Peyer's patch (tissue), 4 donors: ENCODE data around the gene CDK5RAP3. TPM values are rescaled to one million over a fixed set of nuclear protein-coding genes. Genes with fewer than 3 reads are reported as not detected.

ENCODE experiments used
- DNase-seq, 3 donors: peaks; one replicate each; pipeline ENCODE4 v3.0.0-alpha.2; 2017 to 2019
- H3K27ac ChIP-seq, 4 donors: fragments of 200-600 bp; sonication (generic); one replicate each; pipeline ENCODE4 v1.5.1; 2016 to 2019
- H3K27me3 ChIP-seq, 2 donors: fragments of 200-600 bp; sonication (generic); one replicate each; pipeline ENCODE4 v1.5.1; 2019
- H3K36me3 ChIP-seq, 3 donors: fragments of 200-600 bp; sonication (generic); one replicate each; pipeline ENCODE4 v1.5.1; 2016 to 2019
- H3K4me1 ChIP-seq, 4 donors: fragments of 200-600 bp; sonication (generic); one replicate each; pipeline ENCODE4 v1.5.1; 2016 to 2019
- H3K4me3 ChIP-seq, 4 donors: fragments of 200-600 bp; sonication (generic); 1 replicate in 3 of 4; 2 replicates in 1 of 4; pipeline ENCODE4 v1.5.1; 2016 to 2019; ENCODE audit warnings: mild to moderate bottlenecking in 1 of 4
- H3K9me3 ChIP-seq, 4 donors: fragments of 200-600 bp; sonication (generic); one replicate each; pipeline ENCODE4 v1.5.1; 2016 to 2019; ENCODE audit warnings: mild to moderate bottlenecking in 1 of 4
- POLR2A ChIP-seq, 2 donors: fragments of 450-650 bp; IDR thresholded peaks; one replicate each; pipeline ENCODE4 v1.5.1; 2017; ENCODE audit warnings: antibody characterized with exemption in 2 of 2, mild to moderate bottlenecking in 2 of 2, moderate library complexity in 2 of 2
- total RNA-seq, 4 donors: library from RNA; depleted of rRNA; stranded (reverse); fragments of >200 nt; gene quantifications; one replicate each; pipeline ENCODE4 v1.1.0, GENCODE V29; 2016
- TF ChIP-seq, protein P1 (sequence below), 6 experiments: fragments of 450-650 bp in 4 of 6; fragments of 200-600 bp in 2 of 6; sonication (generic) in 1 of 6; IDR thresholded peaks; one replicate each; pipeline ENCODE4 v1.5.1; 2017 to 2019; ENCODE audit warnings: antibody characterized with exemption in 6 of 6, mild to moderate bottlenecking in 3 of 6, moderate library complexity in 1 of 6

CDK5RAP3 gene
- total RNA-seq, 4 donors from 2014 or later, result 198 to 1,062 (median 553) TPM

DNA sequence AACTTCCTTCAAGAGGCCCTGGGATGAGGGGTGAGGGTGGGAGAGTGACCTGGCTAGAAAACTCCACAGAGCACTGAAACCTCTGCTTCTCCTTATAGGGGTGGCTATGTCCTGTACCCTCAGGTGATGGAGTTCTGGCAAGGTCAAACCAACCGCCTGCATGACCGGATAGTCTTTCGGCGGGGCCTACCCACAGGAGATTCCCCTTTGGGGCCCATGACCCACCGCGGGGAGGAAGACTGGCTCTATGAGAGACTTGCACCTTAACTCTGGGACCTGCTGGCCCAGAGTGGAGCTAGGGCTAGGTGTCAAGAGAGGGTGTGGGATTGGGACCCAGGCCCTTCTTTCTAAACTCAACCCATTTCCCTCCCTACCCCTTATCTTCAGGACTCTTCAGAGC, 24.4 kb upstream of the CDK5RAP3 start:
- TF ChIP-seq POLR2A (IDR thresholded peaks at IDR 0.05), result no peak
- TF ChIP-seq, protein P1, sequence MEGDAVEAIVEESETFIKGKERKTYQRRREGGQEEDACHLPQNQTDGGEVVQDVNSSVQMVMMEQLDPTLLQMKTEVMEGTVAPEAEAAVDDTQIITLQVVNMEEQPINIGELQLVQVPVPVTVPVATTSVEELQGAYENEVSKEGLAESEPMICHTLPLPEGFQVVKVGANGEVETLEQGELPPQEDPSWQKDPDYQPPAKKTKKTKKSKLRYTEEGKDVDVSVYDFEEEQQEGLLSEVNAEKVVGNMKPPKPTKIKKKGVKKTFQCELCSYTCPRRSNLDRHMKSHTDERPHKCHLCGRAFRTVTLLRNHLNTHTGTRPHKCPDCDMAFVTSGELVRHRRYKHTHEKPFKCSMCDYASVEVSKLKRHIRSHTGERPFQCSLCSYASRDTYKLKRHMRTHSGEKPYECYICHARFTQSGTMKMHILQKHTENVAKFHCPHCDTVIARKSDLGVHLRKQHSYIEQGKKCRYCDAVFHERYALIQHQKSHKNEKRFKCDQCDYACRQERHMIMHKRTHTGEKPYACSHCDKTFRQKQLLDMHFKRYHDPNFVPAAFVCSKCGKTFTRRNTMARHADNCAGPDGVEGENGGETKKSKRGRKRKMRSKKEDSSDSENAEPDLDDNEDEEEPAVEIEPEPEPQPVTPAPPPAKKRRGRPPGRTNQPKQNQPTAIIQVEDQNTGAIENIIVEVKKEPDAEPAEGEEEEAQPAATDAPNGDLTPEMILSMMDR (IDR thresholded peaks at IDR 0.05), result no peak
- Histone ChIP-seq H3K4me3 (no peak overlapping the region), H3K4me1 (peaks cover 0 to 52% (median 14%) of the 10 kb centered on the region in 4 donors), H3K27me3 (no peaks in the 10 kb centered on the region), H3K27ac (peak overlapping the region in 3 of 4 donors; percentile 12 to 53 (median 18)), H3K9me3 (no peaks in the 10 kb centered on the region), H3K36me3 (peaks cover 0 to 17% (median 0%) of the 10 kb centered on the region in 3 donors)
- DNase-seq, result no peak

DNA sequence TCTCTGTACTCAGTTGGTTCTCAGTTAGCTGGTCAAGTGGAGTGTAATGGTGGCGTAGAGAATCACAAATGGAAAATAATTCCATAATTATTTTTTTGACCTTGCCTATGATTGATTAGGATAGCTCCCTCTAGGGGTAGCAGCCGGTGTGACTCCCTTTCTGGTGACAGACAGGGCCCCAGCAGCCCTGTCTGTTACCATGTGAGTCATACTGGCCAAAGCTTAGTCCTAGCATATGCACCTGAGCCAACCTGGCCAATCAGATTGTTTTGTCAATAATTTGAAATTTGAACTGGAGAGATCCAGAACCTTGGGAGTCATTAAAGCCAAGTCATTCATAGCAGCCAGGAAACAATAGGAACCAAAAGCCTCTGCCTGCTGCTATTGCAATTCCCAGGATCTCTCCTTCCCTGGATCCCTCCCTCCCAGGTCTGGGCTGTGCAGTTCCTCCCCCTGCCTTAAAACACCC, 23.9 kb upstream of the CDK5RAP3 start:
- peak overlapping the region in 2 of 4 donors; percentile 18 to 53 for H3K27ac ChIP-seq
- peak; percentile 79 to 94 (median 83) for DNase-seq
- H3K4me3 ChIP-seq, result no peak overlapping the region
- peak; percentile 40 to 49 for TF ChIP-seq POLR2A (IDR thresholded peaks at IDR 0.05)
- TF ChIP-seq, protein P1 (IDR thresholded peaks at IDR 0.05), result peak; percentile 50 to 96 (median 86)
- H3K4me1 ChIP-seq, result peaks cover 0 to 56% (median 14%) of the 10 kb centered on the region in 4 donors
- peaks cover 0 to 21% (median 0%) of the 10 kb centered on the region in 3 donors for H3K36me3 ChIP-seq
- no peaks in the 10 kb centered on the region for H3K9me3 ChIP-seq
- no peaks in the 10 kb centered on the region for H3K27me3 ChIP-seq

DNA sequence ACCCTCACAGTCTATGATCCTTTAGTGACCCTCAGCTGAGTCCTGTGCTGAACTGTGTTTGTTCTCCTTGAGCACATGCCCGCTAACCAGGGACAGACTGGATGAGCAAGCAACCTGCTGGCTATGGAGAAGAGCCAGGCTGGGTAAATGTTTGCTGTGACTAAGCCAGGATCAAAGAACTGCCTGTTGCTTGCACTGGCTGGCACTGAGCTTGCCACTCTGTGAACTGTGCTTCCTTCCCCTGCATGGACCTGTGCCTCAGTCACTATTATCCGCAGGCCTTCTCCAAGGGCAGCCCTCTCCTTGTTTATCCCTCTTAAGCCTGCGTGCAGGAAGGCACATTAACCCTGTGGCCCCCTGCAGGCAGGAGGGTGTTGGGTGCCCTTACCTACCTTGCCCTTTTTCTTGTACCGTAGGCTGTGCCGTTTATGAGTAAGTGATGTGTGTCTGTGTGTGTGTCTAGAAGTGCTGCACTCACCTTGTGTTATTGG, 22.2 kb upstream of the CDK5RAP3 start:
- Histone ChIP-seq H3K9me3 (no peaks in the 10 kb centered on the region), H3K27ac (peak overlapping the region; percentile 29 to 96 (median 65)), H3K4me1 (peaks cover 0 to 44% (median 8%) of the 10 kb centered on the region in 4 donors), H3K36me3 (peaks cover 0 to 22% (median 0%) of the 10 kb centered on the region in 3 donors), H3K27me3 (no peaks in the 10 kb centered on the region), H3K4me3 (no peak overlapping the region)
- DNase-seq, result peak in 2 of 3 donors; percentile 62 to 70
- TF ChIP-seq, protein P1 (IDR thresholded peaks at IDR 0.05), result no peak
- no peak for TF ChIP-seq POLR2A (IDR thresholded peaks at IDR 0.05)

DNA sequence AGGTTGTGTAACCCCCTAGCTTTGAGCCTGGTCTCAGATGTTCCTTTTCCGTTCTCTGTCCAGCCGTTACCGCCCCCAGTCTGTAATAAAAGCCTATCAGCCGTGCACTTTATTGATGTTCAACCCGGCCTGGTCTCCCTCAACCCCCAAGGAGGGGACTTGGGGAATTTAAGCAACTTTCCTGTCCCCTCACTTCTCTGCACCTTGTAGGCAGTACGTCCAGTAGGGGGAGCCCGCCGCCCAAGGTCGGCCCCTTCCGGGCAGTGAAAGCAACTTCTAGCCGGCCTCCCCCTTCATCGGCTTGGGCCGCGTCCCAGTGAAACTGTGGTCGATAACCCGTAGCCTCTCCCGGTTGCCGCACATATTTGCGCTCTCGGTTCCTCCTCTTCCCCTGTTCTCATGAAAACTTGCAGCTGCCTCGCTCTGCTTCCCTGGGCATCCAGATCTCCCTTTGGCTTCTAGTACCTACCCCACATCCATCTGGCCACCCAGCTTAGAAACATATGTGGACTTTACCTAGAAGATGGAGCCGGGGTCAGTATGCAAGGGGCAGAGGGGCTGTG, 21.6 kb upstream of the CDK5RAP3 start:
- Histone ChIP-seq H3K4me1 (peaks cover 0 to 43% (median 8%) of the 10 kb centered on the region in 4 donors), H3K4me3 (peak overlapping the region in 3 of 4 donors; percentile 7 to 34 (median 29))

DNA sequence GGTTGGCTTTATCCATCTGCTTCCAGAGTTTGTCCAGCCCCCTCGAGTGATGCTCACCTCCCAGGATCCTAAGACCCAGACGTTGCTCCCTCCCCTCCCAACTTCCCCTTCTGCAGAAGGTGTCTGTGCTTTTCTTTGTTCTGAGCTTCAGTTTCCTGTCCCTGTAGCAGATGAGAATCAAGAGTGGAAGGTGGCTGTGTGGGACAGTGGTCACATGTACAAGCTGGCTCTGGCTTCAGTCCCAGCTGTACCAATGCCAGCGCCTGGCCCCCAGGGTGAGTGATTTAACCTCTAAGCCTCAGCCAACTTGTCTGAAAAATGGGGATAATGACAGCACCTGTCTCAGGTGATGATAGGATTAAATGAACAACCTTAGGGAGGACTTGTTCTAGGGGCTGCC, 21.0 kb upstream of the CDK5RAP3 start:
- TF ChIP-seq, protein P1 (IDR thresholded peaks at IDR 0.05), result no peak
- H3K27ac ChIP-seq, result peak overlapping the region; percentile 51 to 96 (median 67)
- H3K9me3 ChIP-seq, result no peaks in the 10 kb centered on the region
- H3K4me3 ChIP-seq, result peak overlapping the region in 2 of 4 donors; percentile 29 to 34
- no peaks in the 10 kb centered on the region for H3K27me3 ChIP-seq
- peak in 1 of 3 donors; percentile 48 for DNase-seq
- H3K36me3 ChIP-seq, result peaks cover 0 to 28% (median 0%) of the 10 kb centered on the region in 3 donors
- peaks cover 0 to 43% (median 8%) of the 10 kb centered on the region in 4 donors for H3K4me1 ChIP-seq

More for the DNA sequence above, 21.6 kb upstream of the CDK5RAP3 start:
- Histone ChIP-seq H3K27ac (peak overlapping the region; percentile 29 to 96 (median 65)), H3K36me3 (peaks cover 0 to 25% (median 0%) of the 10 kb centered on the region in 3 donors), H3K9me3 (no peaks in the 10 kb centered on the region), H3K27me3 (no peaks in the 10 kb centered on the region)
- DNase-seq, result peak; percentile 84 to 95 (median 93)
- peak; percentile 15 to 31 for TF ChIP-seq POLR2A (IDR thresholded peaks at IDR 0.05)
- TF ChIP-seq, protein P1 (IDR thresholded peaks at IDR 0.05), result peak; percentile 69 to 95 (median 91)
